Nephron (organoid): ENCODE data around the gene ASCC1.

ENCODE experiments used
- H3K27ac Mint-ChIP-seq, 3 experiments: 2 replicates each; pipeline ENCODE4 v1.8.0; 2020; ENCODE audit warnings: mixed read lengths in 3 of 3, mild to moderate bottlenecking in 2 of 3, moderate library complexity in 1 of 3
- H3K27me3 Mint-ChIP-seq: 2 replicates; pipeline ENCODE4 v1.8.0; 2021; ENCODE audit warnings: low read depth, mild to moderate bottlenecking, moderate library complexity, mixed read lengths
- H3K36me3 Mint-ChIP-seq: 2 replicates; pipeline ENCODE4 v1.8.0; 2020; ENCODE audit warnings: low read depth, mixed read lengths
- H3K4me1 Mint-ChIP-seq: 2 replicates; pipeline ENCODE4 v1.8.0; 2020; ENCODE audit warnings: mixed read lengths
- H3K4me3 Mint-ChIP-seq, 3 experiments: 2 replicates each; pipeline ENCODE4 v1.8.0; 2020; ENCODE audit warnings: mild to moderate bottlenecking in 3 of 3, mixed read lengths in 3 of 3, moderate library complexity in 2 of 3
- H3K9me3 Mint-ChIP-seq: 2 replicates; pipeline ENCODE4 v1.8.0; 2020; ENCODE audit warnings: mixed read lengths
- CTCF ChIP-seq, 3 experiments: fragments of 200-600 bp; sonication (generic); IDR thresholded peaks; one replicate each; pipeline ENCODE4 v1.5.0; 2021; ENCODE audit warnings: antibody characterized with exemption in 3 of 3; ENCODE audit not compliant: unreplicated experiment in 3 of 3

ASCC1 gene

GRCh38 chr10:72104472-72105097 lies 111.5 kb downstream of the ASCC1 start:
- H3K9me3 Mint-ChIP-seq = no peaks in the 10 kb centered on the region
- no peaks in the 10 kb centered on the region for H3K27me3 Mint-ChIP-seq
- H3K36me3 Mint-ChIP-seq = peaks cover 42% of the 10 kb centered on the region
- H3K4me3 Mint-ChIP-seq = no peak overlapping the region
- H3K27ac Mint-ChIP-seq = peak overlapping the region in 1 of 3 experiments; percentile 9
- TF ChIP-seq CTCF (IDR thresholded peaks at IDR 0.05; ENCODE audit: unreplicated experiment in 3 of 3) = no peak
- peaks cover 39% of the 10 kb centered on the region for H3K4me1 Mint-ChIP-seq

- Mint-ChIP-seq H3K4me3 (no peak overlapping the region), H3K4me1 (peaks cover 28% of the 10 kb centered on the region), H3K27me3 (no peaks in the 10 kb centered on the region), H3K27ac (peak overlapping the region in 1 of 3 experiments; percentile 6), H3K9me3 (no peaks in the 10 kb centered on the region), H3K36me3 (peaks cover 71% of the 10 kb centered on the region)
- TF ChIP-seq CTCF (IDR thresholded peaks at IDR 0.05; ENCODE audit: unreplicated experiment in 3 of 3) = no peak
These were observed 116.5 kb downstream of the ASCC1 start for GRCh38 chr10:72099600-72099921.

- Mint-ChIP-seq H3K36me3 (peaks cover 69% of the 10 kb centered on the region), H3K27me3 (no peaks in the 10 kb centered on the region), H3K9me3 (no peaks in the 10 kb centered on the region), H3K4me3 (no peak overlapping the region), H3K27ac (peak overlapping the region; percentile 70 to 97 (median 87)), H3K4me1 (peaks cover 23% of the 10 kb centered on the region)
- TF ChIP-seq CTCF (IDR thresholded peaks at IDR 0.05; ENCODE audit: unreplicated experiment in 3 of 3) = no peak
These were observed 117.1 kb downstream of the ASCC1 start for GRCh38 chr10:72098836-72099599.

- H3K27ac Mint-ChIP-seq = peak overlapping the region; percentile 85 to 97 (median 87)
- no peak for TF ChIP-seq CTCF (IDR thresholded peaks at IDR 0.05; ENCODE audit: unreplicated experiment in 3 of 3)
- no peaks in the 10 kb centered on the region for H3K9me3 Mint-ChIP-seq
- H3K4me1 Mint-ChIP-seq = peaks cover 22% of the 10 kb centered on the region
- no peak overlapping the region for H3K4me3 Mint-ChIP-seq
- H3K27me3 Mint-ChIP-seq = no peaks in the 10 kb centered on the region
- H3K36me3 Mint-ChIP-seq = peaks cover 62% of the 10 kb centered on the region
These were observed 117.7 kb downstream of the ASCC1 start for GRCh38 chr10:72098301-72098835.

- Mint-ChIP-seq H3K27ac (peak overlapping the region; percentile 85 to 97 (median 87)), H3K4me1 (peaks cover 22% of the 10 kb centered on the region), H3K36me3 (peaks cover 61% of the 10 kb centered on the region), H3K9me3 (no peaks in the 10 kb centered on the region), H3K27me3 (no peaks in the 10 kb centered on the region), H3K4me3 (no peak overlapping the region)
- no peak for TF ChIP-seq CTCF (IDR thresholded peaks at IDR 0.05; ENCODE audit: unreplicated experiment in 3 of 3)
These were observed 118.4 kb downstream of the ASCC1 start for GRCh38 chr10:72097448-72098300.
